ENCODE data around the gene NRN1. TPM values are rescaled to one million over a fixed set of nuclear protein-coding genes. Genes with fewer than 3 reads are reported as not detected.
"Not testable (repeated sequence)": the region's sequence is repeated elsewhere in the genome, so short reads cannot be mapped to it uniquely, and the experiment has no call there.

The NRN1 gene
- total RNA-seq, 1 donor from 2014 or later: 3.6 TPM

DNA sequence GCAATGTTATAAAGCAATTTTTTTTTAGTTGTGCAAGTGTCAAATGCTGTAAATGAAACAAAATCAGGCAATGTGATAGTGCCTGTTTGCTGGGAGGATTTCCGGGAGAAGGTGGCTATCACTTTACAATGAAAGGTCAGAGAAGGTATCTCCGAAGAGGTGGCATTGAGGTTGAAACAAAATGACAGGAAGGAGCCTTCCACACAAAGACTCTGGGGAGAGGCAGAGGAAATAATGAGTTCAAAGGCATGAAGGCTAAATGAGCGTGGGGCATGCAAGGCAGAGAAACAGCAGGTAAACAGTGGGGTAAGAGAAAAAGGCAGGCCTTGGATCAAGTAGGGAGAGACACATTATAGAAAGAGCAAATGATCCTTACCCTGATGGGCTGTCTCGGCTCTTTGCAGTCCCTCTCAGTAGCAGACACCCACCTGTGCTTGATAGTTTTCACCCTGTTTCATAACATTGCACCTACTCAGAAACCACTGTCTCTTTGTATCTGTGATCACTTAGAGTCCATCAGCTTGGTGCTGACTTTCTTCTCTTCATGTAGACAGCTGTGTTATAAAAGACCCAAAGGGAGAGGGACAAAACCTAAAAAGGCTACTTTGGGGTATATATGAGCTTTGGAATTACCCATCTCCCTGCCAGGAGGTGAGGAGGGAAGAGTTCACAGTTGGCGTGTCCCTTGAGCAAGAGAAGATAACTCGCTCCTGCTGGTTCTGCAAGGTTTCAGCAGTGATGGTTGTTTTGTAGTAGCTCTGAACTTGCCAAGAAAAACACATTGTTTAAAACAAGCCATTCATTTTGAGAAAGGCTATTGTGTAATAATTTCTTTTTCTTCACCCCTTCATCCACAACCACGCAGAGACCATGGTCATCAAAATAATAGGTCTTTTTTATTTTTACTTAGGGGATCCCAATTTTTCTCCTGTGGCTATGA lies 22.3 kb downstream of the NRN1 start:
- no peak for DNase-seq (ENCODE audit: low spot score)

DNA sequence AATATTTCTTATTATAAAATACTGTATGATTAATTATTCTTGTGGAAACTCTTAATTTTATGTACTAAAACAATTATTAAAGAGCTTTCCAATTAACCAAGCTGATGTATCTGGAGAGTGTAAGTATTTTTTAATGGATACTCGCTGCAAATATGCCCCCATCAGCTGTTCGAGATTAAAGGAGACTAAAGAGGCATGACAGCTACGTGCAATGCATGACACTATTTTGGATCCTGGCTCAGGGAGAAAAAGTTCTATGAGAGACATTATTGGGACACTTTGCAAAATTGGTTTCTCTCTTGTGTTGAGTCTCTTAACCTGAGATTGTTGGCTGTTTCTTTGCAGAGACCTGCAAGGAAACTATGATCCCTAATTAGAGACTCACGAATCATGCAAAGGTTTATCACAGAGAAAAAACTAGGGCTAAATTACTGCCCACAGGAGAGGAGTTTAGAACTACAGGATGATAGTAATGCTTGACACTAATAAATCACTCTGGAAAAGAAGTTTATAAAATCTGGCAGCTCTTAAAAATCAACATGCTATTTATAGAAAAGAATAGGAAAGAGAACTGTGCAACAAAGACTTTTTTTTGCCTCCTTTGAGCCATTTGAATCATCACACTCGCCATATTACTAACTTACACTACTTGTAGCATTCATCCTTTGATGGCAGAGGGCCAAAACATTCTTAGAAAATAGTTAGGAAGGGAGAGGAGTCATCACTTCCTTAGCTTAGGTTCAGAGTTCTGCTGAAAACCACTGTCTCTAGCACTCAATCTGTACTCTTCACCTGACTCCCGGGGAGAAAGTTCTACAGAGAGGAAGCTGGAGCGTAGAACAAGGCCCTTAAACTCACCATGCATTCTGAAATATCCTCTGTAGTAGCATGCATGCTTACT lies 25.3 kb downstream of the NRN1 start:
- no peak for DNase-seq (ENCODE audit: low spot score)

DNA sequence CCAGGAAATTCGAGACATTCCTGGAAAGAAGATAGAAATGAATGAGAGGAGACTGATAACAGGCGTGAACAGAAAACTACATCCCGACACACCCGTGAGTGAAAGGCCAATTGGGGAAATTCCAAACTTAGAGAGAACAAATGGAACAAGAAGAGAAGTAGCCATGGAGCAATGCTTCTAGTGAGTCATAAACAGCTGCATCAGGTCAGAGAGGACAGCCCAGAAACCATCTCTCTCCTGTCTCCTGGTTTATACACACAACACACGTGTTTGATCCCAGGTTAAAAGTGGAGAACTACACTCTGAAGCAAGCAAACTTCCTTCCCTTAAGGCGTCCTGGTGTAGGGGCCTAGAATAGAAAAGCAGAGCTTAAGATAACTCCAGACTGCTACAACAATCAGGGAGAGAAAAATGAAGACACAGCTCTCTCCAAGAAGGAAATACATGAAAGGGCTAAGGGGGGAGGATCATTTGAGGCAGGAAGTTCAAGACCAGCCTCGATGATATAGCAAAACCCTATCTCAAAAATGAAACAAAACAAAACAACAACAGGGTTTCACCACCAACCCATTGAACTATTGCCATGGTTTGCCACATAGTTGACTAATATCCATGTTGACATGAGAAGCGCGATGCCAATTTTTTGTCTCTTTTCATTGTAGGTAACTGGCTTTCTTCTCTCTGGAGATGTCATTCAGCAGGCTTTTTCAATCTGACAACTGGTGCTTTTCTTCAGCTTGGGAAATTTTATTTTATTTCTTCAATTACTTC lies 26.9 kb downstream of the NRN1 start:
- DNase-seq (ENCODE audit: low spot score): no peak

GRCh38 chr6:5976811-5977210 lies 29.9 kb downstream of the NRN1 start:
- DNase-seq (ENCODE audit: low spot score): no peak

DNA sequence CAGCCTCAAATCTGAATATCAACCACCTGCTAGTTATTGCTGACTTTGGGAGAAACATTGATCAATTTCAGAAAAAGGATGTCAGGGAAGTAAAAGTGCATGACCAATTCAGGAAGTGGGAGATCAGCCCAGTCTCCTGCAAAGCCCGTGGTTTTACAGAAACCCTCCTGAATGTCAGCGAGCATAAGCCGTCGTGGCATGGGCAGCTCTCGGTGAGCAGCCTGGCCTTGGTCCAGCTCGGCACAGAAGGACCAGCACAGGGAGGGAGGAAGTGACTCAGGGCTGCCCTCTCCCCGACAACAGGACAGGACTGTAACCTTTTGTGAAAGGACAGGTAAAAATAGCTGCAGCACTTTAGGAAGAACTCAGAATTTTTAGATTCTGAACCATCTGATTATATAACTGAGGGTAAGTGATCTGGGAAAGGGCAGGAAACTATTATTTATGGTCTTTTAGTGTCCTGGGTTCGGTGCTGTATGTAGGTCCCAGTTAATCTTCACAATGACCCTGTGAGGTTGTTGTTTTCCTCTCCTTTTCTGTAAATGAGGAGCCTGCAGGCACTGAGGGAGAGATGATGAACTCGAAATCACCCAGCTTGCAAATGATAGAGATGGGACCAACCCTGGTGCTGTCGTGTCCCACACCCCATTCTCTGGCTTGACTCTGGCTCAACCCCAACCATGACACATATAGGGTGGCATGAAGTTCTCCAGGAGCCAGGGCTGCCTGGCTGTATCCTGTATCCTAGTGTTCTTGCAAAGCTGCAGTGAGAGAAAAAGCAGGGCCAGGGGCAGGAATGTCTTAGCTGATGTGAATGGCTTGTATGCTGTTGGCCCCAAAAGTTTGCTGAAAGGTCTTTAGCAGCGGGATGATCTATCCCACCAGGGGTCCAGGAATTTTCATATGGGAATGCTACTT lies 37.6 kb downstream of the NRN1 start:
- peak; percentile 12 for DNase-seq (ENCODE audit: low spot score)

DNA sequence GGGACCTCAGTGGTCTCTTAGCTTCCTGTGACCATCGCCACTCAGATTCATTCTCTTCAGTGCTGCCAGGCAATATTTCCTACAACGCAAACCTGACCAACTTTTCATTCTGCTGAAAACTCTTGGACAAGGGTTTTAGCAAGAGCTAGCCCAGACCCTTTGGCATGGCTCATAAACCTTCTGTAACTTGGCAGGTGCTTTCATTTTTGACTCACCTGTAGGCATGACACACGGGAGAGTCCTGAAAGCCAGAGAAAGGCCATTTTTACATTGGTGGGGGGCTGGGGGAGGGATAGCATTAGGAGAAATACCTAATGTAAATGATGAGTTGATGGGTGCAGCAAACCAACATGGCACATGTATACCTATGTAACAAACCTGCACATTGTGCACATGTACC lies 38.7 kb downstream of the NRN1 start:
- not testable (repeated sequence) for DNase-seq (ENCODE audit: low spot score)

GRCh38 chr6:5967594-5967993 lies 39.1 kb downstream of the NRN1 start:
- no peak for DNase-seq (ENCODE audit: low spot score)

DNA sequence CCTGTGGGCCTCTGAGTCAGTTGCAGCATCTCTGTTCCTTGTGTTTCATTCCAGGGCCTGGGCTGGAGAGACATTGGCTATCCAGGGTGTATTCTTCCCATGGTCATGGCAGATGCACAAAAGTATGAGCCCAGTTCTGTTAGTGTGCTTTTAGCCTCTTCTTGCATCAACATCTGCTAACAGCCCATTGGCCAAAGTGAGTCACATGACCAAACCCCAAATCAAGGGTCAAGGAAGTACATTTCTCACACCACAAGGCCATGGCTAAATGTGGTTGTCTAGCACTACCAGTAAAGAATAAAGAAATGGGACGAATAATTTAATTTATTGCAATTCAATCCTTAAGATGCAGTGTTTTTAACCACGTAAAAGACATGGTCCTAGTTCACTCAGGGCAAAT lies 43.9 kb downstream of the NRN1 start:
- DNase-seq (ENCODE audit: low spot score): no peak

GRCh38 chr6:5961836-5962235 lies 44.9 kb downstream of the NRN1 start:
- no peak for DNase-seq (ENCODE audit: low spot score)

GRCh38 chr6:5960456-5960855 lies 46.3 kb downstream of the NRN1 start:
- DNase-seq (ENCODE audit: low spot score): no peak

- DNase-seq (ENCODE audit: low spot score): no peak
These were observed 47.8 kb downstream of the NRN1 start for GRCh38 chr6:5958921-5959320.

- DNase-seq (ENCODE audit: low spot score): no peak
These were observed 49.8 kb downstream of the NRN1 start for GRCh38 chr6:5956939-5957338.

DNA sequence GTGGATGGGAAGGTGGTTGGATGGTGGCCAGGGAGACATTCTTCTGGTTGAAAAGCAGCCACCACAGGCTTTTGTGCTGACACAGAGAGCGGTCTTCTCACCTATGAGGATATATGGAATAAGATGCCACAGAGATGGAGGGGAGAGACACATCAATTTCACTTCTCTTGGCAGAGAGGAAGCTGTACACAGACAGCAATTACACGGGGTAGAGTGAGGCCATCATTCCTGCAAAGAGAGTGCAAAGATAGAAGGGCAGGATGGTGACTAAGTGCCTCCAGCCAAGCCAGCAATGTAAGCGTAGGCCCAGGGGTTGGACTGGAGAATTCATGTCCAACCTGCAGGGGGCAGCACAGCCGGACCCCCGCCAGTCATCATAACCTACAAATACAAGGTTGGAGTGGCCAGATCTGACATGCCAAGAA lies 56.4 kb downstream of the NRN1 start:
- no peak for DNase-seq (ENCODE audit: low spot score)

All from umbilical cord (tissue), 2 donors.